ENCODE results near the gene UTY.

UTY gene

GRCh38 chrY:13479828-13480227, at the start of gene UTY:
Gene UTY, minus strand, starts transcription at chrY:13480033. Its CDS starts 368 bp downstream, at chrY:13479665.
- DNase-seq, result no peak

GRCh38 chrY:13520474-13520873, 40.6 kb upstream of the UTY start:
- DNase-seq, result no peak

GRCh38 chrY:13501215-13501614, 21.4 kb upstream of the UTY start:
- DNase-seq, result no peak

GRCh38 chrY:13493737-13494136, 13.9 kb upstream of the UTY start:
- no peak for DNase-seq

GRCh38 chrY:13492408-13492807, 12.6 kb upstream of the UTY start:
- no peak for DNase-seq

- DNase-seq, result no peak
Observed at GRCh38 chrY:13488738-13489137, 8.9 kb upstream of the UTY start.

GRCh38 chrY:13479121-13479711, 617 bp downstream of the UTY start:
- DNase-seq, result no peak

GRCh38 chrY:13478126-13478785, 1.6 kb downstream of the UTY start:
- DNase-seq, result no peak

GRCh38 chrY:13474997-13475396, 4.8 kb downstream of the UTY start:
- DNase-seq, result no peak

- DNase-seq, result no peak
Observed at GRCh38 chrY:13451572-13451971, 28.3 kb downstream of the UTY start.

GRCh38 chrY:13450596-13451130, 29.2 kb downstream of the UTY start:
- DNase-seq, result no peak

GRCh38 chrY:13445566-13445965, 34.3 kb downstream of the UTY start:
- no peak for DNase-seq

GRCh38 chrY:13443146-13443545, 36.7 kb downstream of the UTY start:
- DNase-seq, result no peak

GRCh38 chrY:13440811-13441210, 39.0 kb downstream of the UTY start:
- DNase-seq, result no peak

GRCh38 chrY:13435968-13436937, 43.6 kb downstream of the UTY start:
- no peak for DNase-seq

GRCh38 chrY:13435206-13435967, 44.4 kb downstream of the UTY start:
- no peak for DNase-seq

- no peak for DNase-seq
Observed at GRCh38 chrY:13432293-13433025, 47.4 kb downstream of the UTY start.

- DNase-seq, result no peak
Observed at GRCh38 chrY:13429551-13429950, 50.3 kb downstream of the UTY start.

GRCh38 chrY:13423281-13423732, 56.5 kb downstream of the UTY start:
- DNase-seq, result no peak

- no peak for DNase-seq
Observed at GRCh38 chrY:13416869-13417661, 62.8 kb downstream of the UTY start.

- no peak for DNase-seq
Observed at GRCh38 chrY:13415556-13415955, 64.3 kb downstream of the UTY start.

Measured in midbrain (tissue), 1 donor.